ENCODE data around the gene SPIB.
A peak's percentile ranks its signal among the peaks of the same experiment; 100 is the strongest.

SPIB gene

GRCh38 chr19:50430888-50431342 lies 12.2 kb downstream of the SPIB start:
- no peaks in the 10 kb centered on the region for H3K36me3 Mint-ChIP-seq (ENCODE audit: low read depth)
- DNase-seq: no peak
- H3K27ac Mint-ChIP-seq: no peak overlapping the region
- peak overlapping the region; percentile 90 for H3K4me3 Mint-ChIP-seq
- peaks cover 42% of the 10 kb centered on the region for H3K27me3 Mint-ChIP-seq (ENCODE audit: low read depth, poor library complexity)
- H3K9me3 Mint-ChIP-seq: no peaks in the 10 kb centered on the region
- TF ChIP-seq, protein P1, sequence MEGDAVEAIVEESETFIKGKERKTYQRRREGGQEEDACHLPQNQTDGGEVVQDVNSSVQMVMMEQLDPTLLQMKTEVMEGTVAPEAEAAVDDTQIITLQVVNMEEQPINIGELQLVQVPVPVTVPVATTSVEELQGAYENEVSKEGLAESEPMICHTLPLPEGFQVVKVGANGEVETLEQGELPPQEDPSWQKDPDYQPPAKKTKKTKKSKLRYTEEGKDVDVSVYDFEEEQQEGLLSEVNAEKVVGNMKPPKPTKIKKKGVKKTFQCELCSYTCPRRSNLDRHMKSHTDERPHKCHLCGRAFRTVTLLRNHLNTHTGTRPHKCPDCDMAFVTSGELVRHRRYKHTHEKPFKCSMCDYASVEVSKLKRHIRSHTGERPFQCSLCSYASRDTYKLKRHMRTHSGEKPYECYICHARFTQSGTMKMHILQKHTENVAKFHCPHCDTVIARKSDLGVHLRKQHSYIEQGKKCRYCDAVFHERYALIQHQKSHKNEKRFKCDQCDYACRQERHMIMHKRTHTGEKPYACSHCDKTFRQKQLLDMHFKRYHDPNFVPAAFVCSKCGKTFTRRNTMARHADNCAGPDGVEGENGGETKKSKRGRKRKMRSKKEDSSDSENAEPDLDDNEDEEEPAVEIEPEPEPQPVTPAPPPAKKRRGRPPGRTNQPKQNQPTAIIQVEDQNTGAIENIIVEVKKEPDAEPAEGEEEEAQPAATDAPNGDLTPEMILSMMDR (IDR thresholded peaks at IDR 0.05): no peak
- peaks cover 54% of the 10 kb centered on the region for H3K4me1 Mint-ChIP-seq

- peak overlapping the region; percentile 90 for H3K4me3 Mint-ChIP-seq
- H3K27me3 Mint-ChIP-seq (ENCODE audit: low read depth, poor library complexity): peaks cover 42% of the 10 kb centered on the region
- peak; percentile 94 for DNase-seq
- H3K27ac Mint-ChIP-seq: peak overlapping the region; percentile 36
- peaks cover 57% of the 10 kb centered on the region for H3K4me1 Mint-ChIP-seq
- TF ChIP-seq, protein P1 (IDR thresholded peaks at IDR 0.05): no peak
- H3K36me3 Mint-ChIP-seq (ENCODE audit: low read depth): no peaks in the 10 kb centered on the region
- H3K9me3 Mint-ChIP-seq: no peaks in the 10 kb centered on the region
Observed at GRCh38 chr19:50431343-50432220, 12.8 kb downstream of the SPIB start.

DNA sequence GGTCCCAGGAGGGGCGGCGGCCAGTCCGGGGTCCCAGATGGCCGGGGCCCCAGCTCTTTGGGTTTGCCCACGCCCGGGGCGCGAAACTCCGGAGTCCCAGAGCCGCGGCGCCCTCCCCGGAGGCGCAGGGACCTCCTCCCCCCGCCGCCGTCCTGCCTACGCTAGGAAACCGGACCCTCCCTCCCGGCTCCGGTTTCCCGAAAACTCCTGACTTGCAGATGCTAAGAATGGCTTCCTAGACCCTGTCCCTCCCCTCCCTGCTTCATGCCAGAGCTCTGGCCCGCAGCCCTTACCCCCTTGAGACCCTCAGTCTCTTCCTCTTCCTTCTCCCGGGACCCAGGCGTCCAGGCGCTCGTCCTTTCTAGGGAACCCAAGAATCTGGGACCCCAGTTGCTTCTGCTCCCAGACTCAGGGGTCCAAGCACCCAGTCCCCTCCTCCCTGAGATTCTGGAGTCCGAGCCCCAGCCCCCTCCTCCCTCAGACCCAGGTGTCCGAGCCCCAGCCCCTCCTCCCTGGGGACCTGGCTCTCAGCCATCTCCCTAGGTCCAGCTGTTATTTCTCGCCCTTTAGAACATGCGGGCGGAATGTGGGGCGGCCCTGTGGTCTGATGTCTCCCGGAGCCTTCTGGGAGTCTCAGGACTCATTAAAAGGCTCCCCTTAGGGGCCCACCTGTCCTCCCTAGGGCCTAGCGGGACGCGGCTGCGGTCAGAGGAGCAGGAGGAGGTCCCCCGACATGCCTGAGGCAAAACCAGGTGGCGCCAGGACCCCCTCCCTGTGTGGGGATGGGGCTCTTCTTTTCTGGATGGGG lies 13.7 kb downstream of the SPIB start, which contains the start of gene MYBPC2:
MYBPC2 (plus strand) TSS at position 672 of the 808 bp plus-strand sequence; CDS start at position 734, 62 bp downstream.
- H3K9me3 Mint-ChIP-seq: no peaks in the 10 kb centered on the region
- no peaks in the 10 kb centered on the region for H3K36me3 Mint-ChIP-seq (ENCODE audit: low read depth)
- H3K27ac Mint-ChIP-seq: peak within 1 kb of the TSS; percentile 36
- H3K4me3 Mint-ChIP-seq: peak within 1 kb of the TSS; percentile 90
- peaks cover 57% of the 10 kb centered on the region for H3K4me1 Mint-ChIP-seq
- peaks cover 46% of the 10 kb centered on the region for H3K27me3 Mint-ChIP-seq (ENCODE audit: low read depth, poor library complexity)
- DNase-seq: peak; percentile 61
- TF ChIP-seq, protein P1 (IDR thresholded peaks at IDR 0.05): no peak

GRCh38 chr19:50433201-50434180 lies 14.8 kb downstream of the SPIB start:
- Mint-ChIP-seq H3K4me1 (peaks cover 57% of the 10 kb centered on the region), H3K27me3 (ENCODE audit: low read depth, poor library complexity) (peaks cover 52% of the 10 kb centered on the region), H3K27ac (no peak overlapping the region), H3K9me3 (no peaks in the 10 kb centered on the region), H3K36me3 (ENCODE audit: low read depth) (no peaks in the 10 kb centered on the region), H3K4me3 (peak overlapping the region; percentile 82)
- DNase-seq: no peak
- TF ChIP-seq, protein P1 (IDR thresholded peaks at IDR 0.05): no peak

DNA sequence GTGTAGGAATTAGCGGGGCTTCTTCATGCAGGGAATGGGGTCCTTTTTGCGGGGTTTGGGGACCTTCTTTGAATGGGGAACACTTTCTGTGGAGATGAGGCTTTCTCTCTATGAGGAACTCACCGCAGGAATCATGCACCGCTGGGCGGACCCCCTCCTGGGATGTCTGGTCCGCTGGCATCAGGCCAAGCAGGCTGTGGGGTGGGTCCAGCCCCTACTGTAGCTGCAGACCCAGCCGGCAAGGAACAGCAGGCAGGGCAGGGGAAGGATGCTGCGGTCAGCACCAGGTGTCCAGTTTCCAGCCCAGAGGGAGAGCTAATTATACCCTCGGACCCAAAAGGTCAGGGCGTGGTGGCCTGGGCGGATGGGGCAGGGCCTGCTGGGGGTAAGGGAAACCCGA lies 15.8 kb downstream of the SPIB start:
- no peaks in the 10 kb centered on the region for H3K36me3 Mint-ChIP-seq (ENCODE audit: low read depth)
- DNase-seq: peak; percentile 59
- TF ChIP-seq, protein P1 (IDR thresholded peaks at IDR 0.05): no peak
- H3K4me3 Mint-ChIP-seq: peak overlapping the region; percentile 42
- peaks cover 51% of the 10 kb centered on the region for H3K27me3 Mint-ChIP-seq (ENCODE audit: low read depth, poor library complexity)
- H3K9me3 Mint-ChIP-seq: no peaks in the 10 kb centered on the region
- peaks cover 50% of the 10 kb centered on the region for H3K4me1 Mint-ChIP-seq
- peak overlapping the region; percentile 51 for H3K27ac Mint-ChIP-seq
